Esophagus squamous epithelium (tissue), 4 donors: Measurements from ENCODE around the gene RASAL2.

Experiments used
- POLR2A ChIP-seq, 4 donors: fragments of 450-650 bp; IDR thresholded peaks; one replicate each; pipeline ENCODE4 v1.6.1; 2017; ENCODE audit warnings: antibody characterized with exemption in 4 of 4, mild to moderate bottlenecking in 4 of 4, moderate library complexity in 3 of 4
- TF ChIP-seq, protein P1 (sequence below), 6 experiments: fragments of 450-650 bp in 4 of 6; fragments of 200-600 bp in 2 of 6; sonication (generic) in 2 of 6; IDR thresholded peaks; one replicate each; pipeline ENCODE4 v1.5.1; 2016 to 2019; ENCODE audit warnings: antibody characterized with exemption in 6 of 6, mild to moderate bottlenecking in 4 of 6, moderate library complexity in 4 of 6

DNA sequence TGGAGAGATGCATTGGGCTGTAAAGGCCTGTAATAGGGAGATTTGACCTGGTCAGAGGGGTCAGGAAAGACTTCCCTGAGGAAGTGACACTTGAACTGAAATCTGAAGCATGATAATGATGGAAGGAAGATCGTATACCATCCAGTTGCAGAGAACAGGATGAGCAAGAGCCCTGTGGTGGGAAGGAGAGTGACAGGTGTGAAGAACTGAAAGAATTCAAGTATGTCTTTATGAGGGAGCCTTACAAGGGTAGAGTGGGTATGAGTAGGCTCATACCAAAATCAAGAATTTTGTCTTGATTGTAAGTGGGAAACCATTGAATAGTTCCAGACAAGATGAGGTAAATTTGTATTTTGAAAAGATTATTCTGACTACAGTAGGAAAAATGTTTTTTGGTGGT, 129.4 kb downstream of the RASAL2 start:
- TF ChIP-seq, protein P1, sequence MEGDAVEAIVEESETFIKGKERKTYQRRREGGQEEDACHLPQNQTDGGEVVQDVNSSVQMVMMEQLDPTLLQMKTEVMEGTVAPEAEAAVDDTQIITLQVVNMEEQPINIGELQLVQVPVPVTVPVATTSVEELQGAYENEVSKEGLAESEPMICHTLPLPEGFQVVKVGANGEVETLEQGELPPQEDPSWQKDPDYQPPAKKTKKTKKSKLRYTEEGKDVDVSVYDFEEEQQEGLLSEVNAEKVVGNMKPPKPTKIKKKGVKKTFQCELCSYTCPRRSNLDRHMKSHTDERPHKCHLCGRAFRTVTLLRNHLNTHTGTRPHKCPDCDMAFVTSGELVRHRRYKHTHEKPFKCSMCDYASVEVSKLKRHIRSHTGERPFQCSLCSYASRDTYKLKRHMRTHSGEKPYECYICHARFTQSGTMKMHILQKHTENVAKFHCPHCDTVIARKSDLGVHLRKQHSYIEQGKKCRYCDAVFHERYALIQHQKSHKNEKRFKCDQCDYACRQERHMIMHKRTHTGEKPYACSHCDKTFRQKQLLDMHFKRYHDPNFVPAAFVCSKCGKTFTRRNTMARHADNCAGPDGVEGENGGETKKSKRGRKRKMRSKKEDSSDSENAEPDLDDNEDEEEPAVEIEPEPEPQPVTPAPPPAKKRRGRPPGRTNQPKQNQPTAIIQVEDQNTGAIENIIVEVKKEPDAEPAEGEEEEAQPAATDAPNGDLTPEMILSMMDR (IDR thresholded peaks at IDR 0.05), result no peak
- TF ChIP-seq POLR2A (IDR thresholded peaks at IDR 0.05), result no peak
